ENCODE results near the gene NFKB1. TPM values are rescaled to one million over a fixed set of nuclear protein-coding genes. Genes with fewer than 3 reads are reported as not detected.

Gene NFKB1
- total and polyA plus RNA-seq, 8 donors = 9.6 to 36.5 (median 21.2) TPM

DNA sequence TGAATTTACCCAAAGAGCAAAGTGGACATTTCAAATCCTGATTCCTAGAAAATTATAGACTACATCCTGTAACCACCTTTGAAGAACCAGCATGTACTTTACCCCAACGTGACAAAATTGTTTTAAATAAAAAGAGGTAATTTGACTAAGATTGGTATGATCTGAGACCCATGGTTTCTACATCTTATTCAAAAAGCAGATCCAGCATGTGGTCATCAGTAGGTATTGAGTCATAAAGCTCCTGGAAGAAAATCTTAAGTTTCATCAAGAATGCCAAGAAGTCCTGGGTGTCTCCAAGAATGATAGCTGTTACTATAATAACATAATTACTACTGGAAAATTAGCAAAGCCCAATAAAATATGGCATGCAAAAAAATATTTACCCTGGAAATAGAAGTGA lies 61.8 kb downstream of the NFKB1 start:
- no peak overlapping the region for H3K4me3 ChIP-seq
- H3K4me1 ChIP-seq = peaks cover 5 to 51% (median 25%) of the 10 kb centered on the region in 4 donors
- no peak overlapping the region for H3K27ac ChIP-seq
- TF ChIP-seq POLR2AphosphoS5 (IDR thresholded peaks at IDR 0.05) (no peak), EP300 (IDR thresholded peaks at IDR 0.05) (no peak), POLR2A (IDR thresholded peaks at IDR 0.05) (no peak)
- TF ChIP-seq, protein P1, sequence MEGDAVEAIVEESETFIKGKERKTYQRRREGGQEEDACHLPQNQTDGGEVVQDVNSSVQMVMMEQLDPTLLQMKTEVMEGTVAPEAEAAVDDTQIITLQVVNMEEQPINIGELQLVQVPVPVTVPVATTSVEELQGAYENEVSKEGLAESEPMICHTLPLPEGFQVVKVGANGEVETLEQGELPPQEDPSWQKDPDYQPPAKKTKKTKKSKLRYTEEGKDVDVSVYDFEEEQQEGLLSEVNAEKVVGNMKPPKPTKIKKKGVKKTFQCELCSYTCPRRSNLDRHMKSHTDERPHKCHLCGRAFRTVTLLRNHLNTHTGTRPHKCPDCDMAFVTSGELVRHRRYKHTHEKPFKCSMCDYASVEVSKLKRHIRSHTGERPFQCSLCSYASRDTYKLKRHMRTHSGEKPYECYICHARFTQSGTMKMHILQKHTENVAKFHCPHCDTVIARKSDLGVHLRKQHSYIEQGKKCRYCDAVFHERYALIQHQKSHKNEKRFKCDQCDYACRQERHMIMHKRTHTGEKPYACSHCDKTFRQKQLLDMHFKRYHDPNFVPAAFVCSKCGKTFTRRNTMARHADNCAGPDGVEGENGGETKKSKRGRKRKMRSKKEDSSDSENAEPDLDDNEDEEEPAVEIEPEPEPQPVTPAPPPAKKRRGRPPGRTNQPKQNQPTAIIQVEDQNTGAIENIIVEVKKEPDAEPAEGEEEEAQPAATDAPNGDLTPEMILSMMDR (IDR thresholded peaks at IDR 0.05) = no peak
- no peaks in the 10 kb centered on the region for H3K9me3 ChIP-seq
- H3K27me3 ChIP-seq = no peaks in the 10 kb centered on the region
- no peak for DNase-seq
- peaks cover 0 to 9% (median 5%) of the 10 kb centered on the region in 4 donors for H3K36me3 ChIP-seq
- WGBS, 5 donors = 63 to 87% (median 83%) methylated on average over 1 of the region's 1 CpG
- intact Hi-C loops (cut with DNase I; ENCODE audit: low total_unique reads) = no loop called here

DNA sequence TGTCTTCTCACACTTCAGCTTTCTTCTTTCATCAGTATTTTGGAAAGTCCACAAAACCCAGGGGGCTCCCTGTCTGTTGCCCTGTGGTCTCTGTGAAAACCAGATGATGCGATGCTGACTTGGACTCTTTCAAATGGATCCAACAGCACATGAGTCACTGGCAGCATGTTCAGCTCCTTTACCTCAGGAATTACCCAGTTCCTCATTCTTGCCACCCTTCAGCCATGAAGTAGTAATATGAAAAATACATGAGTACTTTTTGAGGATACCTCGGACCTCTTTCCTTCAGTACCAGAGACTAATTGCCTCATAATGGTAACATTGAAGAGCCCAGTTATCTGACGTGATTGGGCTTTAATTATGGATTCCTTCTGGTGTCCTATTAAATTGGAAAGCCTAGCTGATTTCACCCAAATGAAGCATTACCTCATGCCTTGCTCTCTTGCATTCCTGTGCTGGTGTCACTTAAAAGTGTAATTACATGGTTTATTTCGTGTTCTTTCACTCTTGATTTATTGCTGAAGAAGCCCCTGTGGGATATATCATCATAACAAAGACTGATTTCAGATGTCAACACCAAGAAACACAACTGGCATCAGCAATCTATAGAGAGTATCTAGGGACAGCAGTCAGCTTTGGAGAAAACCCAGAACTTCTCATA lies 63.4 kb downstream of the NFKB1 start:
- Histone ChIP-seq H3K4me1 (peaks cover 10 to 63% (median 35%) of the 10 kb centered on the region in 4 donors), H3K27ac (no peak overlapping the region), H3K36me3 (peaks cover 0 to 9% (median 5%) of the 10 kb centered on the region in 4 donors), H3K9me3 (no peaks in the 10 kb centered on the region), H3K4me3 (no peak overlapping the region), H3K27me3 (no peaks in the 10 kb centered on the region)
- WGBS, 5 donors = 78 to 89% (median 84%) methylated on average over 4 of the region's 4 CpGs
- intact Hi-C loops (cut with DNase I; ENCODE audit: low total_unique reads) = no loop called here
- TF ChIP-seq POLR2A (IDR thresholded peaks at IDR 0.05) = no peak
- TF ChIP-seq EP300 (IDR thresholded peaks at IDR 0.05) = no peak
- TF ChIP-seq POLR2AphosphoS5 (IDR thresholded peaks at IDR 0.05) = no peak
- TF ChIP-seq, protein P1 (IDR thresholded peaks at IDR 0.05) = no peak
- no peak for DNase-seq

DNA sequence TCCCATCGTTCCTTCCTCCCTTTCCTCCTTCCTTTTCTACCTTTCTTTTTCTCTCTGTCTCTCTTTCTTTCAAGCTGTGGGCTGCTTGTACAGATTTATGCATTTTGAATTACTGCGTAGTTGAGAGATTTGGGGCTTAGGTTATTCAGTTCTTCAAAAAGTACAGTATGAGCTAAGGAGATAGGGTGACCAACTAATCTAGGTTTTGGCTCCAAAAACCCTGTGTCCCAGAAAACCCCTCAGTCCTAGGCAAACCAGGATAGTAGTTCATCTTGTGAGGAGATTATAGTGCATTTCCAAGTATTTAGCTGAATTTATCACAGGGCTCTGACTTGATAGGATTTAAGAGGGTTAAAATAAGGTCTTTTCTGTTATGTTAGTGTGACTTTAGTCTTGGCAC lies 64.5 kb downstream of the NFKB1 start:
- Histone ChIP-seq H3K27ac (no peak overlapping the region), H3K36me3 (peaks cover 0 to 15% (median 8%) of the 10 kb centered on the region in 4 donors), H3K9me3 (no peaks in the 10 kb centered on the region), H3K4me1 (peaks cover 6 to 51% (median 30%) of the 10 kb centered on the region in 4 donors), H3K27me3 (no peaks in the 10 kb centered on the region), H3K4me3 (no peak overlapping the region)
- DNase-seq = no peak
- intact Hi-C loops (cut with DNase I; ENCODE audit: low total_unique reads) = no loop called here
- TF ChIP-seq EP300 (IDR thresholded peaks at IDR 0.05) (no peak), POLR2A (IDR thresholded peaks at IDR 0.05) (no peak), POLR2AphosphoS5 (IDR thresholded peaks at IDR 0.05) (no peak)
- TF ChIP-seq, protein P1 (IDR thresholded peaks at IDR 0.05) = no peak
- WGBS, 5 donors = 42 to 95% (median 45%) methylated on average over 2 of the region's 2 CpGs

DNA sequence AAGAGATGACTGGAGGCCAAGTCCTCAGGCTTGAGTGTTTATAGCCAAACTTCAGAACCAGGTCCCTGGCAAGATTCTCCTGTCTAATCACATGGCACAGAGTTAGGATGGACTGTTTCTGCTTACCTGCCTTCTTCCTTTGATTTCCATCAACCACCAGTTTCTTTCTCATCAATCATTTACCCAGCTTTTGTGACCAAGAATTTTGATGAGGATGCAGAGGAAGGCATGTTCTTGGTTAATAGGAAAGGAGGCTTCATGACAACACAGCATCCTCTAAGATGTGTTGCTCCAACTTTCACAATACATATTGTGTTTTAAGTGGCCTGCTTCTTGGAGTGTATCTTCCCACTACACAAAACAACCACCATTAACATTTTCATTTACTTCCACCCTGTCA lies 65.3 kb downstream of the NFKB1 start:
- Histone ChIP-seq H3K27me3 (no peaks in the 10 kb centered on the region), H3K27ac (no peak overlapping the region), H3K4me1 (peaks cover 5 to 47% (median 26%) of the 10 kb centered on the region in 4 donors), H3K9me3 (no peaks in the 10 kb centered on the region), H3K36me3 (peaks cover 0 to 15% (median 11%) of the 10 kb centered on the region in 4 donors), H3K4me3 (no peak overlapping the region)
- no peak for TF ChIP-seq POLR2A (IDR thresholded peaks at IDR 0.05)
- TF ChIP-seq, protein P1 (IDR thresholded peaks at IDR 0.05) = no peak
- no peak for TF ChIP-seq POLR2AphosphoS5 (IDR thresholded peaks at IDR 0.05)
- TF ChIP-seq EP300 (IDR thresholded peaks at IDR 0.05) = no peak
- DNase-seq = no peak
- intact Hi-C loops (cut with DNase I; ENCODE audit: low total_unique reads) = no loop called here
